ENCODE data around the gene DLGAP1. TPM values are rescaled to one million over a fixed set of nuclear protein-coding genes. Genes with fewer than 3 reads are reported as not detected.

Gene DLGAP1
- total RNA-seq, 1 donor from 2014 or later = 13.6 TPM

GRCh38 chr18:3692113-3692621 is 762.9 kb downstream of the DLGAP1 start:
- Mint-ChIP-seq H3K4me1 (ENCODE audit: low read depth, unreplicated experiment) (no peaks in the 10 kb centered on the region), H3K36me3 (ENCODE audit: unreplicated experiment) (peaks cover 13% of the 10 kb centered on the region), H3K9me3 (ENCODE audit: unreplicated experiment) (peaks cover 3% of the 10 kb centered on the region), H3K27ac (ENCODE audit: unreplicated experiment) (no peak overlapping the region), H3K4me3 (ENCODE audit: unreplicated experiment) (no peak overlapping the region), H3K27me3 (ENCODE audit: unreplicated experiment) (peaks cover 3% of the 10 kb centered on the region)
- TF ChIP-seq CTCF (IDR thresholded peaks at IDR 0.05; ENCODE audit: partially characterized antibody, unreplicated experiment) = no peak
- no peak for DNase-seq

- H3K27ac Mint-ChIP-seq (ENCODE audit: unreplicated experiment) = no peak overlapping the region
Measured at GRCh38 chr18:3691705-3692104, 763.4 kb downstream of the DLGAP1 start.

GRCh38 chr18:3690764-3691066 is 764.4 kb downstream of the DLGAP1 start:
- peaks cover 1% of the 10 kb centered on the region for H3K9me3 Mint-ChIP-seq (ENCODE audit: unreplicated experiment)
- no peak for TF ChIP-seq CTCF (IDR thresholded peaks at IDR 0.05; ENCODE audit: partially characterized antibody, unreplicated experiment)
- DNase-seq = no peak
- no peaks in the 10 kb centered on the region for H3K27me3 Mint-ChIP-seq (ENCODE audit: unreplicated experiment)
- no peaks in the 10 kb centered on the region for H3K4me1 Mint-ChIP-seq (ENCODE audit: low read depth, unreplicated experiment)
- H3K36me3 Mint-ChIP-seq (ENCODE audit: unreplicated experiment) = no peaks in the 10 kb centered on the region
- no peak overlapping the region for H3K4me3 Mint-ChIP-seq (ENCODE audit: unreplicated experiment)
- no peak overlapping the region for H3K27ac Mint-ChIP-seq (ENCODE audit: unreplicated experiment)

More at GRCh38 chr18:3691705-3692104, 763.4 kb downstream of the DLGAP1 start:
- no peak for DNase-seq
- Mint-ChIP-seq H3K4me3 (ENCODE audit: unreplicated experiment) (no peak overlapping the region), H3K9me3 (ENCODE audit: unreplicated experiment) (peaks cover 3% of the 10 kb centered on the region), H3K27me3 (ENCODE audit: unreplicated experiment) (peaks cover 2% of the 10 kb centered on the region), H3K36me3 (ENCODE audit: unreplicated experiment) (peaks cover 8% of the 10 kb centered on the region), H3K4me1 (ENCODE audit: low read depth, unreplicated experiment) (no peaks in the 10 kb centered on the region)
- no peak for TF ChIP-seq CTCF (IDR thresholded peaks at IDR 0.05; ENCODE audit: partially characterized antibody, unreplicated experiment)

GRCh38 chr18:3689986-3690763 is 764.9 kb downstream of the DLGAP1 start:
- no peak overlapping the region for H3K4me3 Mint-ChIP-seq (ENCODE audit: unreplicated experiment)
- no peaks in the 10 kb centered on the region for H3K27me3 Mint-ChIP-seq (ENCODE audit: unreplicated experiment)
- no peak overlapping the region for H3K27ac Mint-ChIP-seq (ENCODE audit: unreplicated experiment)
- DNase-seq = no peak
- H3K4me1 Mint-ChIP-seq (ENCODE audit: low read depth, unreplicated experiment) = no peaks in the 10 kb centered on the region
- no peaks in the 10 kb centered on the region for H3K36me3 Mint-ChIP-seq (ENCODE audit: unreplicated experiment)
- H3K9me3 Mint-ChIP-seq (ENCODE audit: unreplicated experiment) = peaks cover 1% of the 10 kb centered on the region
- no peak for TF ChIP-seq CTCF (IDR thresholded peaks at IDR 0.05; ENCODE audit: partially characterized antibody, unreplicated experiment)

- H3K9me3 Mint-ChIP-seq (ENCODE audit: unreplicated experiment) = no peaks in the 10 kb centered on the region
- H3K27me3 Mint-ChIP-seq (ENCODE audit: unreplicated experiment) = no peaks in the 10 kb centered on the region
- H3K4me1 Mint-ChIP-seq (ENCODE audit: low read depth, unreplicated experiment) = no peaks in the 10 kb centered on the region
- DNase-seq = no peak
- no peak for TF ChIP-seq CTCF (IDR thresholded peaks at IDR 0.05; ENCODE audit: partially characterized antibody, unreplicated experiment)
- H3K36me3 Mint-ChIP-seq (ENCODE audit: unreplicated experiment) = no peaks in the 10 kb centered on the region
- H3K4me3 Mint-ChIP-seq (ENCODE audit: unreplicated experiment) = no peak overlapping the region
- no peak overlapping the region for H3K27ac Mint-ChIP-seq (ENCODE audit: unreplicated experiment)
Measured at GRCh38 chr18:3689091-3689490, 766.0 kb downstream of the DLGAP1 start.
